Measurements from ENCODE around the gene SYNJ1. TPM values are rescaled to one million over a fixed set of nuclear protein-coding genes. Genes with fewer than 3 reads are reported as not detected.
A peak's percentile ranks its signal among the peaks of the same experiment; 100 is the strongest.

The SYNJ1 gene
- total and polyA plus RNA-seq, 9 of the 15 experiments (the other 6 are each of a cell fraction or from before 2014, with no cell fraction given), result 2.4 to 10.6 (median 5.6) TPM

DNA sequence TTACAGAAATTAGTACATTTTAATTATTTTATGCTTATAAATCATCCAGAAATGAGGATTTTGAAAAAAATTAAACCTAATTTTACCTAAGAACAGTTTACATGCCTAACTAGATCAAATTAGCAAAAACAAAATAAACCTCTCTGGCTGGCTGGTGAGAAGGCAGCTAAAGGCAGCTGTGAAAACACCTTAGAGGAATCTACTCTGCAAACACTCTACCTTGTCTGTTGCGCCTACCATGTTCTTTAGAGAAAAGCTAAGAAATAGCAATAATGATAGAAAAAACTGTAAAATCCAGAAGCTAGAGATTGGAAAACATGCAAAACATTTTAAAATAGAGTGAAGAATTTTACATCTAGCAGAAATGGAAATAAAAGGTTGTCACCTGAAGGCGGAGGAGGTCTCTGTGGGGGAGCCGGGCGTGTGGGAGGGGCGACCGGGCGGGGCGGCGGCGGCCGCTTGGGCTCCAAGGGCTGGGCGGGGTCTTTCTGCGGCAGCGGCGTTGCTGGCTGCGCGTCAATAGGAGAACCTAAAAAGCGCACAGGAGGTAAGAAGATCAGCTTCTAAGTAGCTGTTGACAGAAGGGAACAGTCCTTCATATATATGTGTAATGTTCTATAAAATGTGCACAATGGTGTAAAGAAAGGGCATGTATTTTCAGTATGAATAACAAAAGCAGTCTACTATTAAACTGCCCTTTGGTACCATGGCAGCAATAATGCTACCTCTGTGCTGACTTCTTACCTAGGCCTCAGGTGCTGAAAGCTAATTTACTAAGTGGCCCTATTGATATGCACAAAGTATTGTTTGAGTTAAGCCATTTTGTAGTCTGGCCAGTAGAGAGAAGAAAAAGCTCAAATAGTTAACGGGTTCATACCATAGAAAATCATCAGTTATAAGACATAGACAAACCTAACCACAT lies 82.3 kb downstream of the SYNJ1 start:
- 12% methylated on average over 18 of the region's 19 CpGs for WGBS (ENCODE audit: insufficient coverage, low coverage, missing lambda C conversion rate)
- ATAC-seq (peak; percentile 99), FAIRE-seq (no peak), DNase-seq (ENCODE audit: extremely low read depth in 1 of 4, low spot score in 3 of 4) (peak; percentile 68 to 84 (median 76))
- BruUV-seq (replicated peaks), result no TSS peak
- Histone ChIP-seq H2AFZ (ENCODE audit: low read depth, low read length) (peak overlapping the region; percentile 19; the same call in 1 of the 2 replicates), H3K79me2 (ENCODE audit: control insufficient read depth, insufficient read depth, low read length) (no peaks in the 10 kb centered on the region), H3K27me3 (ENCODE audit: control insufficient read depth in 2 of 2, insufficient read depth in 2 of 2, low read length in 2 of 2) (no peaks in the 10 kb centered on the region), H3K9me3 (replicated peaks; ENCODE audit: control insufficient read depth, insufficient read depth, low read depth, low read length) (no peaks in the 10 kb centered on the region), H3K4me1 (replicated peaks in 1 of 2; ENCODE audit: control insufficient read depth in 2 of 2, insufficient read depth in 2 of 2, low read length in 2 of 2) (peaks cover 5% of the 10 kb centered on the region in 2 experiments; a peak in 3 of 5 replicates), H4K20me1 (replicated peaks; ENCODE audit: control insufficient read depth, insufficient read depth, low read length) (no peaks in the 10 kb centered on the region), H3K4me2 (ENCODE audit: insufficient read depth, low read length) (peak overlapping the region; percentile 38; the same call in 1 of the 2 replicates), H3K36me3 (ENCODE audit: control insufficient read depth, insufficient read depth, low read length) (peaks cover 40% of the 10 kb centered on the region; the same call in 2 of the 3 replicates), H3K27ac (ENCODE audit: extremely low read depth, low read depth, low read length) (no peak overlapping the region), H3K9me1 (ENCODE audit: control insufficient read depth, insufficient read depth, low read length) (no peaks in the 10 kb centered on the region), H3K4me3 (no peak overlapping the region), H3K9ac (ENCODE audit: insufficient read depth in 1 of 2, low read depth in 2 of 2, low read length in 2 of 2) (peak overlapping the region in 1 of 2 experiments; percentile 32; a peak in 1 of 4 replicates)
- in situ Hi-C loops (cut with MboI), result no loop called here
- intact Hi-C loops (cut with micrococcal nuclease), result no loop called here
- CTCF ChIA-PET (ENCODE audit: low intra/inter-chr PET ratio), result interaction anchor here (0.7 kb wide), 1 partner anchor 43 kb away, joined by 3 read pairs; no protein-coding TSS in a partner anchor
- POLR2A ChIA-PET, result interaction anchor here (0.5 to 3.8 kb wide), 4 partner anchors 11 to 317 kb away, joined by 3 to 14 read pairs (median 4); partner anchors contain the start of gene PAXBP1
- TF ChIP-seq NR2F6 (CRISPR knock-in tag; IDR thresholded peaks at IDR 0.05), result no peak
- no peak for TF ChIP-seq SMARCB1 (IDR thresholded peaks at IDR 0.05; ENCODE audit: insufficient read length, low read depth)
- TF ChIP-seq CREM (IDR thresholded peaks at IDR 0.05; ENCODE audit: low read depth), result 0 out of 2 replicates have a peak, but pooled peaks have one; percentile 10
- TF ChIP-seq ZBTB8A (IDR thresholded peaks at IDR 0.05; ENCODE audit: partially characterized antibody), result no peak
- no peak for TF ChIP-seq XRCC5 (IDR thresholded peaks at IDR 0.05; ENCODE audit: low read depth, low read length)
- TF ChIP-seq HDAC3 (IDR thresholded peaks at IDR 0.05; ENCODE audit: borderline replicate concordance, partially characterized antibody), result no peak
- no peak for TF ChIP-seq RFX7 (CRISPR knock-in tag; IDR thresholded peaks at IDR 0.05)
- no peak for TF ChIP-seq NEUROD1 (IDR thresholded peaks at IDR 0.05; ENCODE audit: borderline replicate concordance, low read depth, low read length, partially characterized antibody)
- no peak for TF ChIP-seq ZC3H11A (IDR thresholded peaks at IDR 0.05; ENCODE audit: low read depth, low read length)
- TF ChIP-seq ARID1B (IDR thresholded peaks at IDR 0.05), result no peak
- no peak for TF ChIP-seq ZNF830 (CRISPR knock-in tag; IDR thresholded peaks at IDR 0.05)
- TF ChIP-seq HOMEZ (CRISPR knock-in tag; IDR thresholded peaks at IDR 0.05), result no peak
- no peak for TF ChIP-seq CEBPG (CRISPR knock-in tag; IDR thresholded peaks at IDR 0.05)
- no peak for TF ChIP-seq CEBPG (tag; conservative IDR thresholded peaks at IDR 0.05 in 1 of 2, IDR thresholded peaks at IDR 0.05 in 1 of 2)
- 0 out of 2 replicates have a peak, but pooled peaks have one; percentile 33 for TF ChIP-seq SMAD4 (CRISPR knock-in tag; conservative IDR thresholded peaks at IDR 0.05)
- no peak for TF ChIP-seq ZKSCAN1 (IDR thresholded peaks at IDR 0.05; ENCODE audit: low read depth, low read length)
- TF ChIP-seq, protein P1, sequence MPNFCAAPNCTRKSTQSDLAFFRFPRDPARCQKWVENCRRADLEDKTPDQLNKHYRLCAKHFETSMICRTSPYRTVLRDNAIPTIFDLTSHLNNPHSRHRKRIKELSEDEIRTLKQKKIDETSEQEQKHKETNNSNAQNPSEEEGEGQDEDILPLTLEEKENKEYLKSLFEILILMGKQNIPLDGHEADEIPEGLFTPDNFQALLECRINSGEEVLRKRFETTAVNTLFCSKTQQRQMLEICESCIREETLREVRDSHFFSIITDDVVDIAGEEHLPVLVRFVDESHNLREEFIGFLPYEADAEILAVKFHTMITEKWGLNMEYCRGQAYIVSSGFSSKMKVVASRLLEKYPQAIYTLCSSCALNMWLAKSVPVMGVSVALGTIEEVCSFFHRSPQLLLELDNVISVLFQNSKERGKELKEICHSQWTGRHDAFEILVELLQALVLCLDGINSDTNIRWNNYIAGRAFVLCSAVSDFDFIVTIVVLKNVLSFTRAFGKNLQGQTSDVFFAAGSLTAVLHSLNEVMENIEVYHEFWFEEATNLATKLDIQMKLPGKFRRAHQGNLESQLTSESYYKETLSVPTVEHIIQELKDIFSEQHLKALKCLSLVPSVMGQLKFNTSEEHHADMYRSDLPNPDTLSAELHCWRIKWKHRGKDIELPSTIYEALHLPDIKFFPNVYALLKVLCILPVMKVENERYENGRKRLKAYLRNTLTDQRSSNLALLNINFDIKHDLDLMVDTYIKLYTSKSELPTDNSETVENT (CRISPR knock-in tag; IDR thresholded peaks at IDR 0.05), result no peak
- no peak for TF ChIP-seq BCL6 (CRISPR knock-in tag; IDR thresholded peaks at IDR 0.05)
- no peak for TF ChIP-seq ZNF561 (CRISPR knock-in tag; conservative IDR thresholded peaks at IDR 0.05)

All from K562 (cell line).